Measurements from ENCODE around the gene YY1.
A peak's percentile ranks its signal among the peaks of the same experiment; 100 is the strongest.
"Not testable (repeated sequence)": the region's sequence is repeated elsewhere in the genome, so short reads cannot be mapped to it uniquely, and the experiment has no call there.

YY1 gene

GRCh38 chr14:100203962-100204834 is 34.7 kb upstream of the YY1 start:
- no peak for DNase-seq (ENCODE audit: low read depth)

DNA sequence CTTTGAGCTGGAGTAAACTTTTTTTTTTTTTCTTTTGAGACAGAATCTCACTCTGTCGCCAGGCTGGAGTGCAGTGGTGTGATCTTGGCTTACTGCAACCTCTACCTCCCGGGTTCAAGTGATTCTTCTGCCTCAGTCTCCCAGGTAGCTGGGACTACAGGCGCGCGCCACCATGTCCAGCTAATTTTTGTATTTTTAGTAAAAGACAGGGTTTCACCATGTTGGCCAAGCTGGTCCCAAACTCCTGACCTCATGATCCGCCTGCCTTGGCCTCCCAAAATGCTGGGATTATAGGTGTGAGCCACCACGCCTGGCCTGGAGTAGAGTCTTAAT is 34.1 kb upstream of the YY1 start:
- H3K4me3 ChIP-seq (ENCODE audit: low read depth, low read length); in situ Hi-C loops (cut with HindIII; ENCODE audit: low sequenced_read_pairs); DNase-seq (ENCODE audit: low read depth): not testable (repeated sequence)

More at GRCh38 chr14:100203962-100204834, 34.7 kb upstream of the YY1 start:
- TF ChIP-seq, protein P1, sequence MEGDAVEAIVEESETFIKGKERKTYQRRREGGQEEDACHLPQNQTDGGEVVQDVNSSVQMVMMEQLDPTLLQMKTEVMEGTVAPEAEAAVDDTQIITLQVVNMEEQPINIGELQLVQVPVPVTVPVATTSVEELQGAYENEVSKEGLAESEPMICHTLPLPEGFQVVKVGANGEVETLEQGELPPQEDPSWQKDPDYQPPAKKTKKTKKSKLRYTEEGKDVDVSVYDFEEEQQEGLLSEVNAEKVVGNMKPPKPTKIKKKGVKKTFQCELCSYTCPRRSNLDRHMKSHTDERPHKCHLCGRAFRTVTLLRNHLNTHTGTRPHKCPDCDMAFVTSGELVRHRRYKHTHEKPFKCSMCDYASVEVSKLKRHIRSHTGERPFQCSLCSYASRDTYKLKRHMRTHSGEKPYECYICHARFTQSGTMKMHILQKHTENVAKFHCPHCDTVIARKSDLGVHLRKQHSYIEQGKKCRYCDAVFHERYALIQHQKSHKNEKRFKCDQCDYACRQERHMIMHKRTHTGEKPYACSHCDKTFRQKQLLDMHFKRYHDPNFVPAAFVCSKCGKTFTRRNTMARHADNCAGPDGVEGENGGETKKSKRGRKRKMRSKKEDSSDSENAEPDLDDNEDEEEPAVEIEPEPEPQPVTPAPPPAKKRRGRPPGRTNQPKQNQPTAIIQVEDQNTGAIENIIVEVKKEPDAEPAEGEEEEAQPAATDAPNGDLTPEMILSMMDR (IDR thresholded peaks at IDR 0.05; ENCODE audit: low read depth, low read length, missing control alignments) = no peak
- H3K4me3 ChIP-seq (ENCODE audit: low read depth, low read length) = no peak overlapping the region
- in situ Hi-C loops (cut with HindIII; ENCODE audit: low sequenced_read_pairs) = no loop called here

DNA sequence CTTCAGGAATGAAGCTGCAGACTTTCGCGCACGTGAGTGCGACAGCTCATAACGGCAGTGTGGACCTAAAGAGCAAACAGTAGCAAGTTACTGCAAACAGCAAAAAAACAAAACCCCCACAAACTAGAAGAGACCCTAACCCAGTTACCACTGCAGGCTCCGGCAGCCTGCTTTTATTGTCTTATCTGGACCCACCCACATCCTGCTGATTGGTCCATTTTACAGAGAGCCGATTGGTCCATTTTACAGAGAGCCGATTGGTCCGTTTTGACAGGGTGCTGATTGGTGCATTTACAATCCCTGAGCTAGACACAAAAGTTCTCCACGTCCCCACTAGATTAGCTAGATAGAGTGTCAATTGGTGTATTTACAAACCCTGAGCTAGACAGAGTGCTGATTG is 31.4 kb upstream of the YY1 start:
- H3K4me3 ChIP-seq (ENCODE audit: low read depth, low read length); DNase-seq (ENCODE audit: low read depth); in situ Hi-C loops (cut with HindIII; ENCODE audit: low sequenced_read_pairs): not testable (repeated sequence)

DNA sequence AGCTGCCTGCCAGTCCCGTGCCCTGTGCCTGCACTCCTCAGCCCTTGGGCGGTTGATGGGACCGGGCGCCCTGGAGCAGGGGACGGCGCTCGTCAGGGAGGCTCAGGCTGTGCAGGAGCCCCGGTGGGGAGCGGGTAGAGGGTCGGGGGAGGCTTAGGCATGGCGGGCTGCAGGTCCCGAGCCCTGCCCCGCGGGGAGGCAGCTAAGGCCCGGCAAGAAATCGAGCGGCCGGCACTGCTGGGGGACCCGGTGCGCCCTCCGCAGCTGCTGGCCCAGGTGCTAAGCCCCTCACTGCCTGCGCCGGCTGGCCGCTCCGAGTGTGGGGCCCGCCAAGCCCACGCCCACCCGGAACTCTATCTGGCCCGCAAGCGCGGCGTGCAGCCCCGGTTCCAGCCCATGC is 30.8 kb upstream of the YY1 start:
- DNase-seq (ENCODE audit: low read depth); in situ Hi-C loops (cut with HindIII; ENCODE audit: low sequenced_read_pairs); H3K4me3 ChIP-seq (ENCODE audit: low read depth, low read length): not testable (repeated sequence)

GRCh38 chr14:100211366-100211765 is 27.6 kb upstream of the YY1 start:
- TF ChIP-seq, protein P1 (IDR thresholded peaks at IDR 0.05; ENCODE audit: low read depth, low read length, missing control alignments) = no peak

DNA sequence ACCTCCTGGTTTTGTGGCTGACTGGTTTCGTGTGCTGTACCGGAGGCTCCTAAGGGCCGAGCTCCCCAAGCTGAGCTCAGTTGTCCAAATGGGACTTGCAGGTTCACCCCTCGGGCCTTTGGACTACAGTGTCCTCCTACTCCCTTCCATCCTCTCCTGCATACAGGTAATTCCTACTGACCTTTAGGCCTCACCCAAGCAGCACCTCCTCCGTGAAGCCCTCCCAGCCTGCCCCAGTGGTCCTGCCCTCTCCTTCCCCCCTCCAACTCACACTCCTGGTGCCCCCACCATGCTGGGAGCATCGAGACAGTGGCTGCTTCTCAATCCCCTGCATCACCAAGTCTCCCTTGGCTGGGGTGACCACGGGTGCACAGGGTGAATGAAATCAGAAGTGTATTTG is 27.1 kb upstream of the YY1 start:
- in situ Hi-C loops (cut with HindIII; ENCODE audit: low sequenced_read_pairs) = no loop called here
- TF ChIP-seq, protein P1 (IDR thresholded peaks at IDR 0.05; ENCODE audit: low read depth, low read length, missing control alignments) = no peak
- H3K4me3 ChIP-seq (ENCODE audit: low read depth, low read length) = no peak overlapping the region
- DNase-seq (ENCODE audit: low read depth) = no peak

More at GRCh38 chr14:100211366-100211765, 27.6 kb upstream of the YY1 start:
- in situ Hi-C loops (cut with HindIII; ENCODE audit: low sequenced_read_pairs) = no loop called here
- DNase-seq (ENCODE audit: low read depth) = no peak
- H3K4me3 ChIP-seq (ENCODE audit: low read depth, low read length) = no peak overlapping the region

GRCh38 chr14:100212476-100213333 is 26.2 kb upstream of the YY1 start:
- H3K4me3 ChIP-seq (ENCODE audit: low read depth, low read length) = no peak overlapping the region
- in situ Hi-C loops (cut with HindIII; ENCODE audit: low sequenced_read_pairs) = no loop called here
- TF ChIP-seq, protein P1 (IDR thresholded peaks at IDR 0.05; ENCODE audit: low read depth, low read length, missing control alignments) = no peak
- DNase-seq (ENCODE audit: low read depth) = no peak

- TF ChIP-seq, protein P1 (IDR thresholded peaks at IDR 0.05; ENCODE audit: low read depth, low read length, missing control alignments) = no peak
- in situ Hi-C loops (cut with HindIII; ENCODE audit: low sequenced_read_pairs) = no loop called here
- peak overlapping the region; percentile 55 for H3K4me3 ChIP-seq (ENCODE audit: low read depth, low read length)
- no peak for DNase-seq (ENCODE audit: low read depth)
Observed at GRCh38 chr14:100213587-100213955, 25.4 kb upstream of the YY1 start.

All from astrocyte of the cerebellum (primary cell).